WERI-Rb-1 (cell line): ENCODE data around the gene ATP6V0E2.

Source experiments
- DNase-seq: peaks from one replicate; pipeline ENCODE4 v3.0.0-alpha.2; 2020
- H3K27ac ChIP-seq: fragments of 250-450 bp; sonication (Bioruptor Pico); 2 replicates; pipeline ENCODE4 v1.5.1; 2020; ENCODE audit warnings: mild to moderate bottlenecking, moderate library complexity
- H3K27me3 ChIP-seq: fragments of 250-450 bp; sonication (Bioruptor Pico); 2 replicates; pipeline ENCODE4 v1.5.1; 2021; ENCODE audit warnings: mild to moderate bottlenecking, low read depth, moderate library complexity; ENCODE audit not compliant: insufficient read depth, severe bottlenecking
- H3K36me3 ChIP-seq: fragments of 250-450 bp; sonication (Bioruptor Pico); 2 replicates; pipeline ENCODE4 v1.5.1; 2020; ENCODE audit warnings: mild to moderate bottlenecking, moderate library complexity
- H3K4me3 ChIP-seq: 2 replicates; pipeline ENCODE4 v1.5.1; 2011; ENCODE audit warnings: low read depth, mild to moderate bottlenecking, control low read depth, low read length
- H3K9me3 ChIP-seq: fragments of 250-450 bp; sonication (Bioruptor Pico); 2 replicates; pipeline ENCODE4 v1.5.1; 2021; ENCODE audit warnings: mild to moderate bottlenecking, moderate library complexity; ENCODE audit not compliant: severe bottlenecking
- TF ChIP-seq, protein P1 (sequence below): IDR thresholded peaks from 2 replicates; pipeline ENCODE4 v1.5.1; 2011; ENCODE audit warnings: low read depth, mild to moderate bottlenecking, control low read depth, inconsistent platforms, low read length

The ATP6V0E2 gene

DNA sequence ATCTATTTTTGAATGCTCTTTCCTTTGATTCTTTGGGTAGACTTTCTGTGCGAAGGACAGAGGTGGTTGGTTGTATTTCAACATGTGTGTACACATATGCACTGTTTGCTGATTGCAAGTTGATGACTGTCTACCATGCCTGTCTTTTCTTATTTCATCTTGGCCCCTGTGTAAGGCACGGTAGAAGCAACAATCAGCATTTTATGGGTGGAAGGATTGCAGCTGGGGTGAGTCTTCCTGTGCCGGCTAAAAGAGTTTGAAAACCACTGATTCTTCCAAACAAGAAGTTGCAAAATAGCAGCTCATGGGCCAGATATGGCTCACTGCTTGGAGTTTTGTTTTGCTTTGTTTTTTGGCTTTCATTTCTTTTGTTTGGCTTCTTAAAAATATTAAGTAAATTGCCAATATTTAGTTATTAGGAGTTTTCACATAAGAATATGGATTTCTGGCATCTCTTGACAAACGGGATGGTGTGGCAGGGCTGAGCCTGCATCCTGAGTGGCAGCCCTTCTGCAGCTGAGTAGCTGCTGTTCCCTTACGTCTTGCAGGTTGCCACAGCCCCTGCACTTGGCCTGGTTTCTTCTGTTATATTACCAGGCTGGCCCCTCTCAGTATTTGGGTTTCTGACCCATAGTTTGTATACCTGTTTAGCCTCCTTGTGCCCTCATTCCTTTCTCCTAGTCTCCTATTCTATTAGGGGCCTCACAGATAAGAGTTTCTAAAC lies 28.4 kb upstream of the ATP6V0E2 start:
- H3K9me3 ChIP-seq = no peaks in the 10 kb centered on the region
- no peaks in the 10 kb centered on the region for H3K36me3 ChIP-seq
- no peak overlapping the region for H3K4me3 ChIP-seq
- H3K27me3 ChIP-seq = no peaks in the 10 kb centered on the region
- TF ChIP-seq, protein P1, sequence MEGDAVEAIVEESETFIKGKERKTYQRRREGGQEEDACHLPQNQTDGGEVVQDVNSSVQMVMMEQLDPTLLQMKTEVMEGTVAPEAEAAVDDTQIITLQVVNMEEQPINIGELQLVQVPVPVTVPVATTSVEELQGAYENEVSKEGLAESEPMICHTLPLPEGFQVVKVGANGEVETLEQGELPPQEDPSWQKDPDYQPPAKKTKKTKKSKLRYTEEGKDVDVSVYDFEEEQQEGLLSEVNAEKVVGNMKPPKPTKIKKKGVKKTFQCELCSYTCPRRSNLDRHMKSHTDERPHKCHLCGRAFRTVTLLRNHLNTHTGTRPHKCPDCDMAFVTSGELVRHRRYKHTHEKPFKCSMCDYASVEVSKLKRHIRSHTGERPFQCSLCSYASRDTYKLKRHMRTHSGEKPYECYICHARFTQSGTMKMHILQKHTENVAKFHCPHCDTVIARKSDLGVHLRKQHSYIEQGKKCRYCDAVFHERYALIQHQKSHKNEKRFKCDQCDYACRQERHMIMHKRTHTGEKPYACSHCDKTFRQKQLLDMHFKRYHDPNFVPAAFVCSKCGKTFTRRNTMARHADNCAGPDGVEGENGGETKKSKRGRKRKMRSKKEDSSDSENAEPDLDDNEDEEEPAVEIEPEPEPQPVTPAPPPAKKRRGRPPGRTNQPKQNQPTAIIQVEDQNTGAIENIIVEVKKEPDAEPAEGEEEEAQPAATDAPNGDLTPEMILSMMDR = no peak
- H3K27ac ChIP-seq = no peak overlapping the region
- DNase-seq = no peak

DNA sequence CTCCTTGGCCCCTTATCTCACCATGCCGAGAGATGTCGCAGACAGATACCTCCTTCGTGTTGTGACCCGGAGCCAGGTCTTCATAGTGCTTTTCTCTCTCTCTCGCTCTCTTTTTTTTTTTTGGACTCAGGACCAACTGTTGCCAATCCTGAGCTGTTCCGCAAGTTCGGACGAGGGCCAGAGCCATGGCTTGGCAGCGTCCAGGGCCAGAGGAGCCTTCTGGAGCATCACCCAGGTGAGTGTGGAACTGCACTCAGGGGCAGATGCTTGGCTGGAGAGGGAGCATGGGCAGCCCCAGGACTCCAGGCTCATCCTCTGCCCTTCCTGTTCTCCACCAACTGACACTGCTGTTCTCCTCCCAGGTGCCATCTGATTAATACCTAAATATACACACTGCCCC lies 27.7 kb upstream of the ATP6V0E2 start:
- no peaks in the 10 kb centered on the region for H3K27me3 ChIP-seq
- no peak overlapping the region for H3K27ac ChIP-seq
- H3K9me3 ChIP-seq = no peaks in the 10 kb centered on the region
- no peak for DNase-seq
- TF ChIP-seq, protein P1 = no peak
- H3K36me3 ChIP-seq = no peaks in the 10 kb centered on the region
- H3K4me3 ChIP-seq = no peak overlapping the region

DNA sequence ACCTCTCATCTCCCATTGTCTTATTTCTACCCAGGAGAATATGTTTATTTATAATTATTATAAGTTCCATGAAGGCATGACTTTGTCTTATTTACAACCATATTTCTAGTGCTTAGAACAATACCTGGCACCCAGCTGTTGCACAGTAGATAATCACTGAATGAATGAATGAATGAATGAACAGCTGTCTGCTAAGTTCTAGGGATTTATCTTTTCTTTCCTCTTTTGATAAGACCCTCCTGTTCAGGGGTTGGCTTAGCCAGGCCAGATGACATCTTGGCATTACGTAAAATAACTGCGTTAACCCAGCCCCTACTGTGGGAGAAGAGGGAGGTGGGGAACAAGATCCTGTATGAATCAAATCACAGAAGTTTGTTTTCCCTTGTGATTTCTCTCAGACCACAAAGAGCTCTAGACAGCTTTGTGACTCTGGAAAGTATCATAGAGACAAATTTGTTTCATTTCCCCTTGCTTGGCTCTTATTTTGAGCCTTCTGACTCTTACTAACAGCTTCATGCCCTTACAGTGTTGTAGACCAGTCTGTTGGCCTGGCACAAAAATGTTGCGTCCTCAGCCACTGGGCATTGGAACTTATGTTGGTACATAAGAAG lies 27.2 kb upstream of the ATP6V0E2 start:
- TF ChIP-seq, protein P1 = no peak
- no peak for DNase-seq

DNA sequence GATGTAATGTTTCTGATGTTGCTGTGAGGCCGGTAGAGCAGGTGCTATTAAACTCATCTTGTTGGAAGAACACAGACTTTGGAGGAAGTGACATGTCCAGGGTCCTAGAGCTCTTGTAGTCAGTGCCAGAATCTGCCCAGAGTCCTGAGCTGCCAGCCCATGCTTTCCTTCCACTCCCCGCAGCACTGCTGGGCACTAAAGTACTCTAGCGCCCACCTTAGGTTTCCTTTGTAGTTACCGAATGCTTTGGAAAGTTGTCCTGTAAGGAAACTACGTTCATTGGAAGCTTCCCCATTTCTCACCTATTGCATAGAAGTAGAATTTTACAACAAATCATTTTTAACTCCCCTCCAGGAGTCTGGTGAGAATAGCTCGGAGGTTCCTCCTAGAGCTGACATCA lies 24.6 kb upstream of the ATP6V0E2 start:
- H3K27ac ChIP-seq = no peak overlapping the region
- no peak for DNase-seq
- no peaks in the 10 kb centered on the region for H3K9me3 ChIP-seq
- no peak overlapping the region for H3K4me3 ChIP-seq
- H3K36me3 ChIP-seq = no peaks in the 10 kb centered on the region
- TF ChIP-seq, protein P1 = peak; percentile 43; the same call in 1 of the 2 replicates
- H3K27me3 ChIP-seq = no peaks in the 10 kb centered on the region

More for the DNA sequence above, 27.2 kb upstream of the ATP6V0E2 start:
- Histone ChIP-seq H3K27ac (no peak overlapping the region), H3K4me3 (no peak overlapping the region), H3K36me3 (no peaks in the 10 kb centered on the region), H3K9me3 (no peaks in the 10 kb centered on the region), H3K27me3 (no peaks in the 10 kb centered on the region)

DNA sequence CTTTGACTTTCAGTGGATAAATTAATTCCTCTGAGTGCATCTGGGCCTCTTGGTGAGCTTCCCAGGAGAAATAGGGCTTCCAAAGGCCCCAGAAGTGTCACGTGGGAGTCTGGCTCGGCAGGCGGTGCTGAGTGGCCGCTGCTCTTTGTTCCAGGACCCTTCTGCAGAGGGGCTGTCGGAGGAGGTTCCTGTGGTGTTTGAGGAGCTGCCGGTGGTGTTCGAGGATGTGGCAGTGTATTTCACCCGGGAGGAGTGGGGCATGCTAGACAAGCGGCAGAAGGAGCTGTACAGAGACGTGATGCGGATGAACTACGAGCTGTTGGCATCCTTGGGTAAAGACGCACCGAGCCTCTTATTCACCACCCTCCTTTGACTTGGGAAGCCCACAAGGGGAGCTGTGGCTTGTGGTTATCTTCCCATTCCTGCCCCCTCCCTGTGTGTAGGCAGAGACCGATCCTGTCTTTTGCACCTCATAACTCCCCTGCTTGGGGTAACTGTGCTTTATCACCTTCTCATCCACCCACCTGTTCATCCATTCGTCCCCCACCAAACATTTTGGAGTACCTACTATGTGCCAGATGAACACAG lies 23.7 kb upstream of the ATP6V0E2 start:
- Histone ChIP-seq H3K4me3 (no peak overlapping the region), H3K27ac (no peak overlapping the region), H3K9me3 (no peaks in the 10 kb centered on the region), H3K36me3 (no peaks in the 10 kb centered on the region), H3K27me3 (no peaks in the 10 kb centered on the region)
- TF ChIP-seq, protein P1 = peak; percentile 27; the same call in 1 of the 2 replicates
- no peak for DNase-seq
